ENCODE measurements around the gene SAMHD1. TPM values are rescaled to one million over a fixed set of nuclear protein-coding genes. Genes with fewer than 3 reads are reported as not detected.

The SAMHD1 gene
- total RNA-seq, 1 donor from 2014 or later: 16.9 TPM

- H3K4me3 ChIP-seq (ENCODE audit: low read depth, low read length): no peak overlapping the region
- H3K27me3 ChIP-seq (ENCODE audit: control insufficient read depth, insufficient read depth, low read length): no peaks in the 10 kb centered on the region
- no peaks in the 10 kb centered on the region for H3K36me3 ChIP-seq (ENCODE audit: control insufficient read depth, insufficient read depth, low read length)
- TF ChIP-seq CTCF (IDR thresholded peaks at IDR 0.05; ENCODE audit: insufficient read depth, low read length, poor library complexity, severe bottlenecking): no peak
- no peak for DNase-seq (ENCODE audit: low read depth)
These were observed 21.8 kb downstream of the SAMHD1 start for GRCh38 chr20:36929691-36930090.

- no peak for DNase-seq (ENCODE audit: low read depth)
- no peak for TF ChIP-seq CTCF (IDR thresholded peaks at IDR 0.05; ENCODE audit: insufficient read depth, low read length, poor library complexity, severe bottlenecking)
- Histone ChIP-seq H3K4me3 (ENCODE audit: low read depth, low read length) (no peak overlapping the region), H3K36me3 (ENCODE audit: control insufficient read depth, insufficient read depth, low read length) (no peaks in the 10 kb centered on the region), H3K27me3 (ENCODE audit: control insufficient read depth, insufficient read depth, low read length) (no peaks in the 10 kb centered on the region)
These were observed 22.2 kb downstream of the SAMHD1 start for GRCh38 chr20:36929290-36929689.

- no peak for TF ChIP-seq CTCF (IDR thresholded peaks at IDR 0.05; ENCODE audit: insufficient read depth, low read length, poor library complexity, severe bottlenecking)
- no peak for DNase-seq (ENCODE audit: low read depth)
- Histone ChIP-seq H3K4me3 (ENCODE audit: low read depth, low read length) (no peak overlapping the region), H3K27me3 (ENCODE audit: control insufficient read depth, insufficient read depth, low read length) (no peaks in the 10 kb centered on the region), H3K36me3 (ENCODE audit: control insufficient read depth, insufficient read depth, low read length) (no peaks in the 10 kb centered on the region)
These were observed 23.8 kb downstream of the SAMHD1 start for GRCh38 chr20:36927704-36928103.

- no peak for TF ChIP-seq CTCF (IDR thresholded peaks at IDR 0.05; ENCODE audit: insufficient read depth, low read length, poor library complexity, severe bottlenecking)
- Histone ChIP-seq H3K36me3 (ENCODE audit: control insufficient read depth, insufficient read depth, low read length) (no peaks in the 10 kb centered on the region), H3K27me3 (ENCODE audit: control insufficient read depth, insufficient read depth, low read length) (no peaks in the 10 kb centered on the region), H3K4me3 (ENCODE audit: low read depth, low read length) (no peak overlapping the region)
- DNase-seq (ENCODE audit: low read depth): no peak
These were observed 24.8 kb downstream of the SAMHD1 start for GRCh38 chr20:36926653-36927200.

- H3K36me3 ChIP-seq (ENCODE audit: control insufficient read depth, insufficient read depth, low read length): no peaks in the 10 kb centered on the region
- no peaks in the 10 kb centered on the region for H3K27me3 ChIP-seq (ENCODE audit: control insufficient read depth, insufficient read depth, low read length)
- no peak for TF ChIP-seq CTCF (IDR thresholded peaks at IDR 0.05; ENCODE audit: insufficient read depth, low read length, poor library complexity, severe bottlenecking)
- no peak overlapping the region for H3K4me3 ChIP-seq (ENCODE audit: low read depth, low read length)
- DNase-seq (ENCODE audit: low read depth): no peak
These were observed 26.3 kb downstream of the SAMHD1 start for GRCh38 chr20:36925234-36925633.

All from kidney epithelial cell (primary cell).